Superior temporal gyrus (tissue), 1 donor: ENCODE data around the gene OVCA2.

Source experiments
- DNase-seq: peaks from one replicate; pipeline ENCODE4 v3.0.0-alpha.2; 2016; ENCODE audit errors: extremely low spot score

The OVCA2 gene

GRCh38 chr17:2013994-2014317 lies 27.9 kb upstream of the OVCA2 start:
- no peak for DNase-seq

- DNase-seq: no peak
Observed at GRCh38 chr17:2015314-2015713, 26.5 kb upstream of the OVCA2 start.

GRCh38 chr17:2016494-2016893 lies 25.3 kb upstream of the OVCA2 start:
- no peak for DNase-seq

GRCh38 chr17:2017274-2017941 lies 24.4 kb upstream of the OVCA2 start:
- DNase-seq: peak; percentile 20

GRCh38 chr17:2018716-2019510 lies 22.9 kb upstream of the OVCA2 start:
- peak; percentile 12 for DNase-seq

GRCh38 chr17:2019723-2020122 lies 22.1 kb upstream of the OVCA2 start:
- DNase-seq: peak; percentile 32

GRCh38 chr17:2020721-2021120 lies 21.1 kb upstream of the OVCA2 start:
- no peak for DNase-seq

GRCh38 chr17:2022647-2023240 lies 19.1 kb upstream of the OVCA2 start:
- peak; percentile 10 for DNase-seq

GRCh38 chr17:2023256-2023655 lies 18.6 kb upstream of the OVCA2 start:
- DNase-seq: no peak

GRCh38 chr17:2023692-2024571 lies 17.9 kb upstream of the OVCA2 start:
- no peak for DNase-seq

GRCh38 chr17:2024572-2025219 lies 17.1 kb upstream of the OVCA2 start:
- no peak for DNase-seq

- peak; percentile 50 for DNase-seq
Observed at GRCh38 chr17:2025220-2025621, 16.6 kb upstream of the OVCA2 start, which contains the start of gene RTN4RL1. Gene RTN4RL1, minus strand, starts transcription at chr17:2025334. Its CDS starts 469 bp downstream, at chr17:2024865.

GRCh38 chr17:2025622-2026309 lies 16.1 kb upstream of the OVCA2 start:
- DNase-seq: peak; percentile 58

GRCh38 chr17:2027528-2028233 lies 14.1 kb upstream of the OVCA2 start:
- DNase-seq: no peak

- DNase-seq: no peak
Observed at GRCh38 chr17:2028234-2028614, 13.6 kb upstream of the OVCA2 start.

GRCh38 chr17:2028737-2029136 lies 13.1 kb upstream of the OVCA2 start:
- no peak for DNase-seq

- DNase-seq: peak; percentile 87
Observed at GRCh38 chr17:2029911-2030778, 11.7 kb upstream of the OVCA2 start, which contains the start of gene DPH1. Gene DPH1, plus strand, starts transcription at chr17:2030153. Its CDS starts 17 bp downstream, at chr17:2030170.

- DNase-seq: no peak
Observed at GRCh38 chr17:2030779-2031163, 11.1 kb upstream of the OVCA2 start.

- no peak for DNase-seq
Observed at GRCh38 chr17:2033153-2033552, 8.7 kb upstream of the OVCA2 start.
